IMR-90 (cell line): Measurements from ENCODE around the gene DOCK4. TPM values are rescaled to one million over a fixed set of nuclear protein-coding genes. Genes with fewer than 3 reads are reported as not detected.

ENCODE experiments used
- ATAC-seq: fragments of 200-7000 bp; cut with Tn5 transposase; 2 replicates; pipeline ENCODE4 v1.9.1; 2020; ENCODE audit warnings: low read depth, mild to moderate bottlenecking, moderate library complexity
- BruUV-seq: library from RNA; stranded (reverse); fragments of 400-500 nt; replicated peaks from 2 replicates; lab custom pipeline; 2021; lab: Mats Ljungman, UMichigan
- CTCF ChIA-PET: fragments of 300-600 bp; formaldehyde crosslinking; extraction: SDS; loops from one replicate; lab custom pipeline; 2021; ENCODE audit warnings: antibody characterized with exemption; lab: Yijun Ruan, JAX
- POLR2A ChIA-PET: fragments of 300-600 bp; sonication (Branson Sonifier 250); formaldehyde crosslinking; loops from one replicate; lab custom pipeline; 2022; ENCODE audit warnings: antibody characterized with exemption; ENCODE audit not compliant: unreplicated experiment; lab: Charles Lee
- DNase-seq: peaks from one replicate; pipeline ENCODE4 v3.0.0; 2013
- H2AFZ ChIP-seq: replicated peaks from 2 replicates; pipeline ENCODE3; 2013; ENCODE audit warnings: low read length, mild to moderate bottlenecking; ENCODE audit not compliant: poor library complexity
- H2AK5ac ChIP-seq: 2 replicates; pipeline ENCODE4 v1.6.1; 2013; ENCODE audit warnings: low read depth, low read length, inconsistent platforms
- H2AK9ac ChIP-seq: replicated peaks from 2 replicates; pipeline ENCODE3; 2013; ENCODE audit warnings: mild to moderate bottlenecking, low read depth, low read length, moderate library complexity; ENCODE audit not compliant: poor library complexity
- H2BK120ac ChIP-seq: 2 replicates; pipeline ENCODE4 v1.6.1; 2013; ENCODE audit warnings: low read depth, low read length, inconsistent platforms
- H2BK15ac ChIP-seq: 3 replicates; pipeline ENCODE4 v1.6.1; 2013; ENCODE audit warnings: low read depth, low read length, inconsistent platforms
- H2BK20ac ChIP-seq: 2 replicates; pipeline ENCODE4 v1.6.1; 2013; ENCODE audit warnings: low read depth, mild to moderate bottlenecking, inconsistent platforms, low read length, moderate library complexity
- H2BK5ac ChIP-seq: 2 replicates; pipeline ENCODE4 v1.6.1; 2013; ENCODE audit warnings: mild to moderate bottlenecking, low read depth, low read length, inconsistent platforms; ENCODE audit not compliant: poor library complexity, severe bottlenecking
- H3K14ac ChIP-seq: replicated peaks from 2 replicates; pipeline ENCODE4 v1.6.1; 2013; ENCODE audit warnings: low read depth, low read length, inconsistent platforms
- H3K18ac ChIP-seq: 2 replicates; pipeline ENCODE4 v1.6.1; 2013; ENCODE audit warnings: low read depth, low read length, control low read depth
- H3K23ac ChIP-seq: 2 replicates; pipeline ENCODE4 v1.6.1; 2013; ENCODE audit warnings: low read depth, low read length, inconsistent platforms
- H3K27ac ChIP-seq: 2 replicates; pipeline ENCODE4 v1.5.1; 2013; ENCODE audit warnings: mild to moderate bottlenecking, control low read depth, low read length; ENCODE audit not compliant: insufficient read depth
- H3K27me3 ChIP-seq: 2 replicates; pipeline ENCODE4 v1.6.1; 2013; ENCODE audit warnings: low read length; ENCODE audit not compliant: control insufficient read depth, insufficient read depth
- H3K36me3 ChIP-seq: 2 replicates; pipeline ENCODE4 v1.6.1; 2013; ENCODE audit warnings: low read length, mixed read lengths; ENCODE audit not compliant: control insufficient read depth, insufficient read depth
- H3K4ac ChIP-seq: 2 replicates; pipeline ENCODE4 v1.6.1; 2013; ENCODE audit warnings: low read depth, low read length, inconsistent platforms
- H3K4me1 ChIP-seq: 2 replicates; pipeline ENCODE4 v1.6.1; 2013; ENCODE audit warnings: low read length, mixed read lengths; ENCODE audit not compliant: control insufficient read depth, insufficient read depth
- H3K4me2 ChIP-seq: 2 replicates; pipeline ENCODE4 v1.6.1; 2013; ENCODE audit warnings: low read depth, mild to moderate bottlenecking, control low read depth, low read length, moderate library complexity
- H3K4me3 ChIP-seq: 2 replicates; pipeline ENCODE4 v1.5.1; 2013; ENCODE audit warnings: low read depth, mild to moderate bottlenecking, control low read depth, low read length, moderate library complexity; ENCODE audit not compliant: insufficient read depth
- H3K56ac ChIP-seq: 2 replicates; pipeline ENCODE4 v1.6.1; 2013; ENCODE audit warnings: low read length, inconsistent platforms; ENCODE audit not compliant: insufficient read depth; ENCODE audit errors: extremely low read depth
- H3K79me1 ChIP-seq, 2 experiments: 2 replicates each; pipeline ENCODE4 v1.6.1; 2013; ENCODE audit warnings: low read length in 2 of 2, inconsistent platforms in 1 of 2, low read depth in 1 of 2
- H3K9ac ChIP-seq: 2 replicates; pipeline ENCODE4 v1.6.1; 2013; ENCODE audit warnings: low read depth, low read length, control low read depth
- H3K9me1 ChIP-seq: 2 replicates; pipeline ENCODE4 v1.6.1; 2013; ENCODE audit warnings: low read length, inconsistent platforms; ENCODE audit not compliant: insufficient read depth
- H3K9me3 ChIP-seq: 2 replicates; pipeline ENCODE4 v1.6.1; 2013; ENCODE audit warnings: low read length; ENCODE audit not compliant: control insufficient read depth, insufficient read depth
- H4K20me1 ChIP-seq: 2 replicates; pipeline ENCODE4 v1.6.1; 2013; ENCODE audit warnings: low read length, inconsistent platforms; ENCODE audit not compliant: insufficient read depth
- H4K5ac ChIP-seq: 2 replicates; pipeline ENCODE4 v1.6.1; 2013; ENCODE audit warnings: mild to moderate bottlenecking, low read depth, low read length, control low read depth
- H4K8ac ChIP-seq, 2 experiments: 2 replicates each; pipeline ENCODE4 v1.6.1; 2013; ENCODE audit warnings: low read depth in 2 of 2, low read length in 2 of 2, control low read depth in 1 of 2, inconsistent platforms in 1 of 2
- H4K91ac ChIP-seq: 2 replicates; pipeline ENCODE4 v1.6.1; 2013; ENCODE audit warnings: low read depth, low read length, inconsistent platforms; ENCODE audit not compliant: insufficient read depth
- CHD1 ChIP-seq: IDR thresholded peaks from 2 replicates; pipeline ENCODE4 v1.6.1; 2012; ENCODE audit warnings: low read depth, low read length, improper control_type of control experiment
- dilution Hi-C: fragments of 300-500 bp; cut with HindIII; formaldehyde crosslinking; loops from one replicate; pipeline ENCODE4 v1.14.3; 2018; ENCODE audit warnings: low sequenced_read_pairs; ENCODE audit not compliant: unreplicated experiment
- in situ Hi-C: fragments of 300-500 bp; cut with MboI; formaldehyde crosslinking; loops from 3 replicates; pipeline ENCODE4 v1.14.3; 2019; ENCODE audit warnings: low sequenced_read_pairs, inconsistent platforms, mixed read lengths
- intact Hi-C: fragments of 100-400 bp; cut with micrococcal nuclease; formaldehyde crosslinking; loops from 2 replicates; pipeline ENCODE4 v1.10.0; 2022
- polyA plus RNA-seq, 3 experiments: library from polyadenylated mRNA; depleted of rRNA; stranded (reverse); fragments of >200 nt; gene quantifications; 2 replicates each; pipeline ENCODE4 v1.2.3, GENCODE V29; 2012; ENCODE audit warnings: low replicate concordance in 1 of 3
- total RNA-seq: library from RNA; depleted of rRNA; stranded (reverse); fragments of >200 nt; gene quantifications from 2 replicates; pipeline ENCODE4 v1.2.3, GENCODE V29; 2012

Gene DOCK4
- total and polyA plus RNA-seq, 2 of the 4 experiments (the other 2 are of a cell fraction): 4.4 to 12.2 TPM

GRCh38 chr7:112225006-112225405, 18.8 kb upstream of the DOCK4 start:
- H3K4me3 ChIP-seq: no peak overlapping the region
- H3K23ac ChIP-seq: no peak overlapping the region
- no peak overlapping the region for H3K27ac ChIP-seq
- H3K9me3 ChIP-seq: no peaks in the 10 kb centered on the region
- H3K56ac ChIP-seq: no peak overlapping the region
- H3K9me1 ChIP-seq: no peaks in the 10 kb centered on the region
- in situ Hi-C loops (no loop called here), dilution Hi-C loops (no loop called here), intact Hi-C loops (no loop called here)
- no peak for DNase-seq
- no peak overlapping the region for H3K18ac ChIP-seq
- no peak overlapping the region for H3K4ac ChIP-seq
- H3K36me3 ChIP-seq: no peaks in the 10 kb centered on the region
- no peak overlapping the region for H3K9ac ChIP-seq
- POLR2A ChIA-PET: no interaction called here
- H4K91ac ChIP-seq: no peak overlapping the region
- no peak overlapping the region for H2BK120ac ChIP-seq
- H3K14ac ChIP-seq: no peak overlapping the region
- no peak overlapping the region for H2BK15ac ChIP-seq
- H4K5ac ChIP-seq: no peak overlapping the region
- H2BK5ac ChIP-seq: no peak overlapping the region
- H4K20me1 ChIP-seq: peaks cover 3% of the 10 kb centered on the region; the same call in 1 of the 2 replicates
- ATAC-seq: no peak
- BruUV-seq: no TSS peak
- TF ChIP-seq CHD1: no peak
- CTCF ChIA-PET: interaction anchor here (1.5 kb wide), 1 partner anchor 10 kb away, joined by 4 read pairs; no protein-coding TSS in a partner anchor
- H4K8ac ChIP-seq: no peak overlapping the region
- H2AFZ ChIP-seq: no peak overlapping the region
- H3K4me2 ChIP-seq: no peak overlapping the region
- no peaks in the 10 kb centered on the region for H3K4me1 ChIP-seq
- no peak overlapping the region for H2AK5ac ChIP-seq
- H2AK9ac ChIP-seq: no peak overlapping the region
- H2BK20ac ChIP-seq: no peak overlapping the region
- peaks cover 28 to 42% of the 10 kb centered on the region in 2 experiments for H3K79me1 ChIP-seq
- H3K27me3 ChIP-seq: no peaks in the 10 kb centered on the region
